SK-N-SH (cell line): ENCODE data around the gene ASPG. TPM values are rescaled to one million over a fixed set of nuclear protein-coding genes. Genes with fewer than 3 reads are reported as not detected.

Experiments used
- CTCF ChIA-PET: fragments of 300-600, 350-600 bp; formaldehyde crosslinking; extraction: SDS; loops from one replicate; lab custom pipeline; 2021; lab: Yijun Ruan, JAX
- POLR2A ChIA-PET: fragments of 350-600 bp; sonication (Branson Sonifier 250); formaldehyde crosslinking; extraction: SDS; loops from one replicate; lab custom pipeline; 2020; ENCODE audit warnings: antibody characterized with exemption, inconsistent platforms; lab: Yijun Ruan, JAX
- DNase-seq: peaks from one replicate; pipeline ENCODE4 v3.0.0; 2012
- H2AFZ ChIP-seq: fragments of 200-600 bp; sonication (generic); 2 replicates; pipeline ENCODE4 v1.8.1; 2016; ENCODE audit warnings: antibody characterized with exemption, mild to moderate bottlenecking, low read depth
- H3F3A ChIP-seq: fragments of 200-600 bp; sonication (generic); replicated peaks from 2 replicates; pipeline ENCODE3; 2016; ENCODE audit warnings: antibody characterized with exemption, mild to moderate bottlenecking; ENCODE audit not compliant: insufficient read depth
- H3K27ac ChIP-seq, 2 experiments: fragments of 200-500 bp in 1 of 2; fragments of 200-600 bp in 1 of 2; sonication (Bioruptor generic) in 1 of 2; sonication (generic), shearing (Covaris generic) in 1 of 2; 2 replicates each; pipeline versions ENCODE4 v1.5.1 to v1.6.1; 2014 to 2016; ENCODE audit warnings: low read depth in 2 of 2, inconsistent platforms in 1 of 2, low read length in 1 of 2, mild to moderate bottlenecking in 1 of 2, mixed read lengths in 1 of 2
- H3K27me3 ChIP-seq: fragments of 200-600 bp; sonication (generic), shearing (Covaris generic); 2 replicates; pipeline ENCODE4 v1.6.1; 2016; ENCODE audit warnings: mixed run types; ENCODE audit not compliant: insufficient read depth
- H3K36me3 ChIP-seq, 2 experiments: fragments of 200-500 bp in 1 of 2; fragments of 200-600 bp in 1 of 2; sonication (Bioruptor generic) in 1 of 2; sonication (generic) in 1 of 2; replicated peaks in 1 of 2; 2 replicates each; pipeline versions ENCODE3 to v1.5.1; 2014 to 2016; ENCODE audit warnings: low read length in 1 of 2, mild to moderate bottlenecking in 1 of 2; ENCODE audit not compliant: insufficient read depth in 2 of 2, control insufficient read depth in 1 of 2
- H3K4me1 ChIP-seq, 2 experiments: fragments of 200-500 bp in 1 of 2; fragments of 200-600 bp in 1 of 2; sonication (Bioruptor generic) in 1 of 2; sonication (generic), shearing (Covaris generic) in 1 of 2; 2 replicates each; pipeline versions ENCODE4 v1.5.1 to v1.6.1; 2014 to 2016; ENCODE audit warnings: low read depth in 1 of 2, low read length in 1 of 2, mixed run types in 1 of 2; ENCODE audit not compliant: insufficient read depth in 2 of 2, control insufficient read depth in 1 of 2
- H3K4me2 ChIP-seq: fragments of 200-600 bp; sonication (generic), shearing (Covaris generic); 2 replicates; pipeline ENCODE4 v1.6.1; 2017; ENCODE audit warnings: mixed run types
- H3K4me3 ChIP-seq, 2 experiments: fragments of 200-500 bp in 1 of 2; fragments of 200-600 bp in 1 of 2; sonication (Bioruptor generic) in 1 of 2; sonication (generic), shearing (Covaris generic) in 1 of 2; 2 replicates each; pipeline versions ENCODE4 v1.5.1 to v1.8.1; 2014 to 2016; ENCODE audit warnings: low read depth in 2 of 2, inconsistent platforms in 1 of 2, low read length in 1 of 2, mild to moderate bottlenecking in 1 of 2, mixed read lengths in 1 of 2, moderate library complexity in 1 of 2
- H3K79me2 ChIP-seq: fragments of 200-600 bp; sonication (generic); 2 replicates; pipeline ENCODE4 v1.8.1; 2017; ENCODE audit warnings: mild to moderate bottlenecking; ENCODE audit not compliant: insufficient read depth
- H3K9ac ChIP-seq: fragments of 200-600 bp; sonication (generic); 2 replicates; pipeline ENCODE4 v1.6.1; 2017; ENCODE audit warnings: mixed run types
- H3K9me2 ChIP-seq: fragments of 200-600 bp; sonication (generic); 2 replicates; pipeline ENCODE4 v1.6.1; 2017; ENCODE audit warnings: mixed run types
- H3K9me3 ChIP-seq: fragments of 200-600 bp; sonication (generic); 2 replicates; pipeline ENCODE4 v1.6.1; 2017; ENCODE audit warnings: mixed run types, mild to moderate bottlenecking, moderate library complexity
- H4K20me1 ChIP-seq: fragments of 200-600 bp; sonication (generic); 2 replicates; pipeline ENCODE4 v1.6.1; 2017; ENCODE audit warnings: mild to moderate bottlenecking, mixed run types; ENCODE audit not compliant: insufficient read depth
- EP300 ChIP-seq, 2 experiments: IDR thresholded peaks; 2 replicates each; pipeline versions ENCODE4 v1.4.0 to v1.6.1; 2012; ENCODE audit warnings: borderline replicate concordance in 1 of 2, low read depth in 1 of 2, low read length in 1 of 2
- FOXM1 ChIP-seq: IDR thresholded peaks from 2 replicates; pipeline ENCODE4 v1.4.0; 2012; ENCODE audit warnings: low read depth, mild to moderate bottlenecking
- MXI1 ChIP-seq: IDR thresholded peaks from 2 replicates; pipeline ENCODE4 v1.6.1; 2012; ENCODE audit warnings: mild to moderate bottlenecking, low read depth, low read length, improper control_type of control experiment
- SIN3A ChIP-seq: IDR thresholded peaks from 2 replicates; pipeline ENCODE4 v1.6.1; 2012; ENCODE audit warnings: low read depth, mild to moderate bottlenecking, low read length, moderate library complexity, borderline replicate concordance
- TCF12 ChIP-seq: IDR thresholded peaks from 2 replicates; pipeline ENCODE4 v1.4.0; 2012
- WGBS: methylation state at CpG from one replicate; pipeline ENCODE4 v1.1.6; 2017; ENCODE audit warnings: low lambda C conversion rate; 5-methylcytosine and 5-hydroxymethylcytosine counted together
- polyA plus RNA-seq, 3 experiments: library from polyadenylated mRNA; depleted of rRNA; stranded (reverse); fragments of >200 nt; gene quantifications; 2 replicates each; pipeline ENCODE4 v1.2.3, GENCODE V29; 2012
- TF ChIP-seq, protein P1 (sequence below): IDR thresholded peaks from 2 replicates; pipeline ENCODE4; 2012
- TF ChIP-seq, protein P2 (sequence below): IDR thresholded peaks from 2 replicates; pipeline ENCODE4 v1.6.1; 2012; ENCODE audit warnings: mild to moderate bottlenecking, low read depth, low read length, moderate library complexity
- TF ChIP-seq, protein P3 (sequence below): fragments of 150-350 bp; IDR thresholded peaks from 2 replicates; pipeline ENCODE4 v1.6.1; 2017; ENCODE audit warnings: antibody characterized with exemption, low read length, low read depth, borderline replicate concordance
- TF ChIP-seq, protein P4 (sequence below): IDR thresholded peaks from 2 replicates; pipeline ENCODE4 v1.4.0; 2012; ENCODE audit warnings: low read depth, borderline replicate concordance
- TF ChIP-seq, protein P5 (sequence below): IDR thresholded peaks from 2 replicates; pipeline ENCODE4 v1.4.0; 2012; ENCODE audit warnings: low read depth, borderline replicate concordance

ASPG gene
- polyA plus RNA-seq, 1 of the 3 experiments (the other 2 are of a cell fraction), result not detected

DNA sequence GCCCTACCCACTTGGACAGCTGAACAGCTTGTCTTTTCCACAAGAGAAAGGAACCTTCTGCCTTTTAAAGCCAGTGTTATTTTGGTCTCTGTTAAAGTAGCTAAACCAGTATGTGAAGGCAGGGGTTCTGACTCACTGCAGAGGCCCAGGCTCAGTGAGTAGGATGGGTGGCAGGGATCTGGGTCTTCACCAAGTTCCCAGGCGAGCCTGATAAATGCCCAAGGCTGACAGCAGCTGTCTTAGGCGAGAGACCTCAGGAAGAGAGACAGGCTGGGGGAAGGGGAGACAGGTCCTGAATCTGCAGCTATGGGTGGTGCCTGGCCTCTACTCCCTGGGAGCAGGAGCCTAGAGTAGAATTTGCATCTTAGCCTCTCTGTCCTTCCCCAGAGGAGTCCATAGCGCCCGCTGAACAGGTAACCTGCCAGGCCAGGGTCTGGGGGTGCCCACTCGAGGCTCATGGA lies 34.8 kb downstream of the ASPG start (continued):
- no peak for TF ChIP-seq SIN3A
- TF ChIP-seq, protein P1, sequence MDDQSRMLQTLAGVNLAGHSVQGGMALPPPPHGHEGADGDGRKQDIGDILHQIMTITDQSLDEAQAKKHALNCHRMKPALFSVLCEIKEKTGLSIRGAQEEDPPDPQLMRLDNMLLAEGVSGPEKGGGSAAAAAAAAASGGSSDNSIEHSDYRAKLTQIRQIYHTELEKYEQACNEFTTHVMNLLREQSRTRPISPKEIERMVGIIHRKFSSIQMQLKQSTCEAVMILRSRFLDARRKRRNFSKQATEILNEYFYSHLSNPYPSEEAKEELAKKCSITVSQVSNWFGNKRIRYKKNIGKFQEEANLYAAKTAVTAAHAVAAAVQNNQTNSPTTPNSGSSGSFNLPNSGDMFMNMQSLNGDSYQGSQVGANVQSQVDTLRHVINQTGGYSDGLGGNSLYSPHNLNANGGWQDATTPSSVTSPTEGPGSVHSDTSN, result no peak
- TF ChIP-seq, protein P2, sequence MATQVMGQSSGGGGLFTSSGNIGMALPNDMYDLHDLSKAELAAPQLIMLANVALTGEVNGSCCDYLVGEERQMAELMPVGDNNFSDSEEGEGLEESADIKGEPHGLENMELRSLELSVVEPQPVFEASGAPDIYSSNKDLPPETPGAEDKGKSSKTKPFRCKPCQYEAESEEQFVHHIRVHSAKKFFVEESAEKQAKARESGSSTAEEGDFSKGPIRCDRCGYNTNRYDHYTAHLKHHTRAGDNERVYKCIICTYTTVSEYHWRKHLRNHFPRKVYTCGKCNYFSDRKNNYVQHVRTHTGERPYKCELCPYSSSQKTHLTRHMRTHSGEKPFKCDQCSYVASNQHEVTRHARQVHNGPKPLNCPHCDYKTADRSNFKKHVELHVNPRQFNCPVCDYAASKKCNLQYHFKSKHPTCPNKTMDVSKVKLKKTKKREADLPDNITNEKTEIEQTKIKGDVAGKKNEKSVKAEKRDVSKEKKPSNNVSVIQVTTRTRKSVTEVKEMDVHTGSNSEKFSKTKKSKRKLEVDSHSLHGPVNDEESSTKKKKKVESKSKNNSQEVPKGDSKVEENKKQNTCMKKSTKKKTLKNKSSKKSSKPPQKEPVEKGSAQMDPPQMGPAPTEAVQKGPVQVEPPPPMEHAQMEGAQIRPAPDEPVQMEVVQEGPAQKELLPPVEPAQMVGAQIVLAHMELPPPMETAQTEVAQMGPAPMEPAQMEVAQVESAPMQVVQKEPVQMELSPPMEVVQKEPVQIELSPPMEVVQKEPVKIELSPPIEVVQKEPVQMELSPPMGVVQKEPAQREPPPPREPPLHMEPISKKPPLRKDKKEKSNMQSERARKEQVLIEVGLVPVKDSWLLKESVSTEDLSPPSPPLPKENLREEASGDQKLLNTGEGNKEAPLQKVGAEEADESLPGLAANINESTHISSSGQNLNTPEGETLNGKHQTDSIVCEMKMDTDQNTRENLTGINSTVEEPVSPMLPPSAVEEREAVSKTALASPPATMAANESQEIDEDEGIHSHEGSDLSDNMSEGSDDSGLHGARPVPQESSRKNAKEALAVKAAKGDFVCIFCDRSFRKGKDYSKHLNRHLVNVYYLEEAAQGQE, result no peak
- TF ChIP-seq, all 33 proteins: peak for 0

DNA sequence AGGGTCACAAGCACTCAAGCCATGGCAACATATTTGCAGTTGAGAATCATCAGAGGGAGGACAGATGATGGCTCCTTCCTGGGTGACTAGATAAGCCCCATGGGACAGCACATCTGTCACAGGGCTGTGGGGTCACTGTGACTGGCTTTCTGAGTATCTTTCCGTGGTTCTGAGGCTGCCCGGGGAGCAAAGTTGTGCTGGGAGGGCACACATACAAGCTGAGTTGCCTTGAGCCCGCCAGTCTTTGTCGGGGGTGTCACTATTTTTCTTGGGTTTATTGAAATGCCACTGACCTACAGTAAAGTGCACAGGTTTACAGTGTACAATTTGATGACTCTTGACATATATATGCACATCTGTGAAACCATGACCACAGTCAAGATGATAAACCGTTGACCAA lies 35.6 kb downstream of the ASPG start:
- Histone ChIP-seq H3K27ac (no peak overlapping the region), H3K27me3 (no peaks in the 10 kb centered on the region), H3K36me3 (no peaks in the 10 kb centered on the region), H3K9ac (no peak overlapping the region), H3K4me1 (no peaks in the 10 kb centered on the region), H3K79me2 (no peaks in the 10 kb centered on the region), H3K4me3 (no peak overlapping the region), H4K20me1 (no peaks in the 10 kb centered on the region), H3K9me3 (peaks cover 9% of the 10 kb centered on the region; the same call in 1 of the 2 replicates), H3K4me2 (no peak overlapping the region), H3F3A (no peaks in the 10 kb centered on the region), H3K9me2 (no peaks in the 10 kb centered on the region), H2AFZ (no peak overlapping the region)
- POLR2A ChIA-PET, result no interaction called here
- no peak for DNase-seq
- no peak for TF ChIP-seq TCF12
- TF ChIP-seq, protein P3, sequence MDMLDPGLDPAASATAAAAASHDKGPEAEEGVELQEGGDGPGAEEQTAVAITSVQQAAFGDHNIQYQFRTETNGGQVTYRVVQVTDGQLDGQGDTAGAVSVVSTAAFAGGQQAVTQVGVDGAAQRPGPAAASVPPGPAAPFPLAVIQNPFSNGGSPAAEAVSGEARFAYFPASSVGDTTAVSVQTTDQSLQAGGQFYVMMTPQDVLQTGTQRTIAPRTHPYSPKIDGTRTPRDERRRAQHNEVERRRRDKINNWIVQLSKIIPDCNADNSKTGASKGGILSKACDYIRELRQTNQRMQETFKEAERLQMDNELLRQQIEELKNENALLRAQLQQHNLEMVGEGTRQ, result no peak
- TF ChIP-seq EP300 (IDR thresholded peaks at IDR 0.05; ENCODE audit: borderline replicate concordance in 1 of 2, low read depth in 1 of 2, low read length in 1 of 2), result no peak
- TF ChIP-seq MXI1, result no peak
- TF ChIP-seq SIN3A, result no peak
- TF ChIP-seq, protein P4, sequence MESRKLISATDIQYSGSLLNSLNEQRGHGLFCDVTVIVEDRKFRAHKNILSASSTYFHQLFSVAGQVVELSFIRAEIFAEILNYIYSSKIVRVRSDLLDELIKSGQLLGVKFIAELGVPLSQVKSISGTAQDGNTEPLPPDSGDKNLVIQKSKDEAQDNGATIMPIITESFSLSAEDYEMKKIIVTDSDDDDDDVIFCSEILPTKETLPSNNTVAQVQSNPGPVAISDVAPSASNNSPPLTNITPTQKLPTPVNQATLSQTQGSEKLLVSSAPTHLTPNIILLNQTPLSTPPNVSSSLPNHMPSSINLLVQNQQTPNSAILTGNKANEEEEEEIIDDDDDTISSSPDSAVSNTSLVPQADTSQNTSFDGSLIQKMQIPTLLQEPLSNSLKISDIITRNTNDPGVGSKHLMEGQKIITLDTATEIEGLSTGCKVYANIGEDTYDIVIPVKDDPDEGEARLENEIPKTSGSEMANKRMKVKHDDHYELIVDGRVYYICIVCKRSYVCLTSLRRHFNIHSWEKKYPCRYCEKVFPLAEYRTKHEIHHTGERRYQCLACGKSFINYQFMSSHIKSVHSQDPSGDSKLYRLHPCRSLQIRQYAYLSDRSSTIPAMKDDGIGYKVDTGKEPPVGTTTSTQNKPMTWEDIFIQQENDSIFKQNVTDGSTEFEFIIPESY, result no peak
- TF ChIP-seq FOXM1, result no peak
- TF ChIP-seq, protein P5, sequence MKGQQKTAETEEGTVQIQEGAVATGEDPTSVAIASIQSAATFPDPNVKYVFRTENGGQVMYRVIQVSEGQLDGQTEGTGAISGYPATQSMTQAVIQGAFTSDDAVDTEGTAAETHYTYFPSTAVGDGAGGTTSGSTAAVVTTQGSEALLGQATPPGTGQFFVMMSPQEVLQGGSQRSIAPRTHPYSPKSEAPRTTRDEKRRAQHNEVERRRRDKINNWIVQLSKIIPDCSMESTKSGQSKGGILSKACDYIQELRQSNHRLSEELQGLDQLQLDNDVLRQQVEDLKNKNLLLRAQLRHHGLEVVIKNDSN, result no peak
- CTCF ChIA-PET, result interaction anchor here (1.1 to 5.0 kb wide), 5 partner anchors 9 to 43 kb away, joined by 4 to 30 read pairs (median 8); no protein-coding TSS in a partner anchor
- WGBS, result 24% methylated on average over 5 of the region's 5 CpGs
